ENCODE data around the gene RNU2-1. TPM values are rescaled to one million over a fixed set of nuclear protein-coding genes. Genes with fewer than 3 reads are reported as not detected.
A peak's percentile ranks its signal among the peaks of the same experiment; 100 is the strongest.
"Not testable (repeated sequence)": the region's sequence is repeated elsewhere in the genome, so short reads cannot be mapped to it uniquely, and the experiment has no call there.

Gene RNU2-1
- total RNA-seq, 5 donors from 2014 or later (not counting 1 experiment from before 2014, with no cell fraction given) = 2,693 to 4,491 (median 3,278) TPM

DNA sequence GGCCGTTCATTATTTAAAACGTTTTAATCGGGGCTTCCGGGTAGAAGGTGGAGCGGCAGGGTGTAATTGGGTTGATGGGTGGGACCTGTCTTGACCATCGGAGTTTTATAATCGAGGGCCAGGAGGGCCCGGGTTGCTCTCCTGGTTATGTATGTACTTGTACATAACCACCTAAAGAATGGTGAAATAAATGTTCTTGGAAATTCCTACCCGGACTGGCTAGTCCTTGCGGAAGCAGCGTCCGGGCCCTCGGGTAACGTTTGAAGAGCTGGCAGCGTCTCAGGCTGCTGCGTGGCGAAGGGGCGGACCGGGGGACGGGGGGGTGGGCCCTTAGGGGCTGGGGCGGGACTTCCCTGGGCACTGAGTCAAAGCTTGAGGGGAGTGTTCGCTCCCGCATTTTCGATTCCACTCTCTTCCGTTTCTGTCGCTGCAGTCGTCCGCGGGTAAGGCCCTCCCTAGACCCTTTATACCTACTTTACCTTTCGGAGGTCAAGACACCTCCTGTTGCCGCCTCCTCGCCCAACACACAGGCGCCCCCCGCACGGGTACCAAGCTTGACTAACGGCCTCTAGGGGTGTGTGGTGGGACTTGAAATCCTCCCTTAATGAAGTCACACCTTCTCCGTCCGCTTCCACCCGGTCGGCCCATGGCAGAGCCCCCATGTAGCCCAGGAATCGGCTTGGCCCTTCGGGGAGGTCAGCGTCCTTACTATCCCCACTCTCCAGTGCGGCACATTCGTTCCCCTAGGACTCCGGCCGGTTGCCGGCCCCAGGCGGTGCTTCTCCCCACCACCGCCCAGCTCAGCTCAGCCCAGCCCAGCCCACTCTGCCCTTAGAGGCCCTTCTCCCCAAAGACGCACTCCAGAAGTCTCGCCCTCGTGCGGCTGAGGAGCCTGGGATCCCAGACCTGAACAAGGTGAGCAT, 22.0 kb downstream of the RNU2-1 start, which contains the start of gene TMEM106A:
TSS of gene TMEM106A (plus strand) at position 396 of the 923 bp plus-strand sequence. CDS start 1,167 bp downstream, outside the sequence.
- peaks cover 29 to 37% (median 34%) of the 10 kb centered on the region in 3 donors for H3K4me1 Mint-ChIP-seq
- H3K9me3 Mint-ChIP-seq = no peaks in the 10 kb centered on the region
- Histone ChIP-seq H3K4me3 (ENCODE audit: control insufficient read depth in 1 of 2, extremely low read depth in 1 of 2, low read length in 1 of 2) (peak within 1 kb of the TSS; percentile 68 to 80), H3K27ac (ENCODE audit: low read length) (peak within 1 kb of the TSS; percentile 84), H3K4me1 (ENCODE audit: control insufficient read depth in 1 of 2, extremely low read depth in 1 of 2, insufficient read depth in 2 of 2, low read length in 2 of 2) (peaks cover 18 to 22% of the 10 kb centered on the region in 2 experiments), H3K27me3 (replicated peaks in 1 of 2; ENCODE audit: control insufficient read depth in 2 of 2, extremely low read depth in 1 of 2, insufficient read depth in 2 of 2, low read length in 1 of 2) (no peaks in the 10 kb centered on the region), H3K9me3 (no peaks in the 10 kb centered on the region), H3K36me3 (ENCODE audit: control insufficient read depth in 2 of 2, extremely low read depth in 1 of 2, insufficient read depth in 1 of 2, low read length in 1 of 2) (peaks cover 3 to 30% of the 10 kb centered on the region in 2 donors)
- peak; percentile 42 to 85 (median 65) for DNase-seq
- under 1% methylated on average over 28 of the region's 54 CpGs for WGBS (ENCODE audit: insufficient coverage)
- H3K4me3 Mint-ChIP-seq = peak within 1 kb of the TSS; percentile 97 to 99 (median 98)
- no peaks in the 10 kb centered on the region for H3K27me3 Mint-ChIP-seq
- H3K27ac Mint-ChIP-seq = peak within 1 kb of the TSS; percentile 89 to 97
- ChIA-PET POLR2A (interaction anchor here (0.6 to 2.7 kb wide), 7 partner anchors 40 to 214 kb away, joined by 4 to 12 read pairs (median 6); partner anchors contain the start of genes NBR1 (in 1 of the 2) and RPL27 (in 1 of the 2)), CTCF (interaction anchor here in 1 of 2 donors (0.6 to 2.0 kb wide), 8 partner anchors 13 to 272 kb away, joined by 3 to 10 read pairs (median 4); partner anchors contain the start of genes DHX8 and NBR1)
- peaks cover 25% of the 10 kb centered on the region for H3K36me3 Mint-ChIP-seq
- ATAC-seq (replicated peaks in 1 of 4) = peak; percentile 89 to 94 (median 92)

- Histone ChIP-seq H3K36me3 (ENCODE audit: control insufficient read depth in 2 of 2, extremely low read depth in 1 of 2, insufficient read depth in 1 of 2, low read length in 1 of 2) (peaks cover 3 to 25% of the 10 kb centered on the region in 2 donors), H3K27me3 (replicated peaks in 1 of 2; ENCODE audit: control insufficient read depth in 2 of 2, extremely low read depth in 1 of 2, insufficient read depth in 2 of 2, low read length in 1 of 2) (no peaks in the 10 kb centered on the region), H3K4me3 (ENCODE audit: control insufficient read depth in 1 of 2, extremely low read depth in 1 of 2, low read length in 1 of 2) (peak overlapping the region; percentile 68 to 80), H3K4me1 (ENCODE audit: control insufficient read depth in 1 of 2, extremely low read depth in 1 of 2, insufficient read depth in 2 of 2, low read length in 2 of 2) (peaks cover 18 to 22% of the 10 kb centered on the region in 2 experiments), H3K27ac (ENCODE audit: low read length) (peak overlapping the region; percentile 84), H3K9me3 (no peaks in the 10 kb centered on the region)
- CTCF ChIA-PET = interaction anchor here in 1 of 2 donors (1.0 to 2.0 kb wide), 5 partner anchors 13 to 273 kb away, joined by 3 to 10 read pairs (median 5); partner anchors contain the start of genes DHX8 and NBR1
- ATAC-seq (replicated peaks in 1 of 4) (no peak), DNase-seq (peak in 1 of 35 experiments; percentile 18)
- Mint-ChIP-seq H3K4me3 (peak overlapping the region; percentile 97 to 99 (median 98)), H3K9me3 (no peaks in the 10 kb centered on the region), H3K4me1 (peaks cover 29 to 37% (median 33%) of the 10 kb centered on the region in 3 donors), H3K36me3 (peaks cover 19% of the 10 kb centered on the region), H3K27me3 (no peaks in the 10 kb centered on the region), H3K27ac (peak overlapping the region; percentile 89 to 97)
- WGBS (ENCODE audit: insufficient coverage) = no CpG with 5 or more reads among the region's 2 CpGs
- POLR2A ChIA-PET = interaction anchor here in 1 of 2 donors (0.6 to 2.7 kb wide), 5 partner anchors 39 to 158 kb away, joined by 3 to 12 read pairs (median 3); partner anchors contain the start of gene NBR1
Measured at GRCh38 chr17:43211123-43211479, 22.7 kb downstream of the RNU2-1 start.

GRCh38 chr17:43210576-43210975, 23.2 kb downstream of the RNU2-1 start:
- no CpG with 5 or more reads among the region's 3 CpGs for WGBS (ENCODE audit: insufficient coverage)
- peaks cover 3 to 21% of the 10 kb centered on the region in 2 donors for H3K36me3 ChIP-seq (ENCODE audit: control insufficient read depth in 2 of 2, extremely low read depth in 1 of 2, insufficient read depth in 1 of 2, low read length in 1 of 2)
- Mint-ChIP-seq H3K9me3 (no peaks in the 10 kb centered on the region), H3K27ac (peak overlapping the region; percentile 89 to 97), H3K4me3 (peak overlapping the region; percentile 97 to 99 (median 98)), H3K4me1 (peaks cover 29 to 37% (median 30%) of the 10 kb centered on the region in 3 donors), H3K27me3 (no peaks in the 10 kb centered on the region), H3K36me3 (peaks cover 16% of the 10 kb centered on the region)
- H3K27me3 ChIP-seq (replicated peaks in 1 of 2; ENCODE audit: control insufficient read depth in 2 of 2, extremely low read depth in 1 of 2, insufficient read depth in 2 of 2, low read length in 1 of 2) = no peaks in the 10 kb centered on the region
- H3K4me1 ChIP-seq (ENCODE audit: control insufficient read depth in 1 of 2, extremely low read depth in 1 of 2, insufficient read depth in 2 of 2, low read length in 2 of 2) = peaks cover 18 to 22% of the 10 kb centered on the region in 2 experiments
- H3K4me3 ChIP-seq (ENCODE audit: control insufficient read depth in 1 of 2, extremely low read depth in 1 of 2, low read length in 1 of 2) = no peak overlapping the region
- POLR2A ChIA-PET = interaction anchor here in 1 of 2 donors (0.6 to 2.7 kb wide), 4 partner anchors 105 to 158 kb away, joined by 3 to 12 read pairs (median 3); no protein-coding TSS in a partner anchor
- DNase-seq (no peak), ATAC-seq (replicated peaks in 1 of 4) (no peak)
- CTCF ChIA-PET = interaction anchor here in 1 of 2 donors (1.8 kb wide), 1 partner anchor 273 kb away, joined by 5 read pairs; the partner anchor contains the start of gene DHX8
- no peaks in the 10 kb centered on the region for H3K9me3 ChIP-seq
- peak overlapping the region; percentile 84 for H3K27ac ChIP-seq (ENCODE audit: low read length)

DNA sequence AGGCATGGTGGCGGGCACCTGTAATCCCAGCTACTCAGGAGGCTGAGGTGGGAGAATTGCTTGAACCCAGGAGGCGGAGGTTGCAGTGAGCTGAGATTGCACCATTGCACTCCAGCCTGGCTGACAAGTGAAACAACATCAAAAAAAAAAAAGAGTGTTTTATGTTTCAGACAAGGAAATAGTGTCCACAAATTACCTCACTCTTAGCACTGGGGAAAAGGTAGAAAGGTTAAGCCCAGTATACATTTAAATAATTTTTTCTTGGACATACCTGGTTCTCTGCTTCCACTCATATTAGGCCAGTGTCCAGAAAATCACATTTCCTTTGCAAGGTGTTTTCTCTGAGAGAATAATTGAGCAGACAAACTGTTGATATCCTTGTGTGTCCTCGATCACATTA, 30.8 kb downstream of the RNU2-1 start:
- H3K4me1 ChIP-seq (ENCODE audit: control insufficient read depth in 1 of 2, extremely low read depth in 1 of 2, insufficient read depth in 2 of 2, low read length in 2 of 2); H3K9me3 Mint-ChIP-seq; POLR2A ChIA-PET; H3K9me3 ChIP-seq; H3K4me3 ChIP-seq (ENCODE audit: control insufficient read depth in 1 of 2, extremely low read depth in 1 of 2, low read length in 1 of 2); H3K27ac ChIP-seq (ENCODE audit: low read length); DNase-seq; CTCF ChIA-PET; H3K27ac Mint-ChIP-seq; H3K4me1 Mint-ChIP-seq; ATAC-seq (replicated peaks in 1 of 4); H3K27me3 ChIP-seq (replicated peaks in 1 of 2; ENCODE audit: control insufficient read depth in 2 of 2, extremely low read depth in 1 of 2, insufficient read depth in 2 of 2, low read length in 1 of 2); H3K27me3 Mint-ChIP-seq; H3K4me3 Mint-ChIP-seq: not testable (repeated sequence)
- 100% methylated on average over 1 of the region's 3 CpGs for WGBS (ENCODE audit: insufficient coverage)
- H3K36me3 Mint-ChIP-seq = peaks cover 47% of the 10 kb centered on the region
- H3K36me3 ChIP-seq (ENCODE audit: control insufficient read depth in 2 of 2, extremely low read depth in 1 of 2, insufficient read depth in 1 of 2, low read length in 1 of 2) = peaks cover 21 to 73% of the 10 kb centered on the region in 2 donors

- CTCF ChIA-PET = interaction anchor here in 1 of 2 donors (0.5 to 1.4 kb wide), 2 partner anchors 14 to 31 kb away, joined by 3 read pairs; no protein-coding TSS in a partner anchor
- no peaks in the 10 kb centered on the region for H3K27me3 Mint-ChIP-seq
- Histone ChIP-seq H3K27me3 (replicated peaks in 1 of 2; ENCODE audit: control insufficient read depth in 2 of 2, extremely low read depth in 1 of 2, insufficient read depth in 2 of 2, low read length in 1 of 2) (no peaks in the 10 kb centered on the region), H3K27ac (ENCODE audit: low read length) (no peak overlapping the region), H3K4me1 (ENCODE audit: control insufficient read depth in 1 of 2, extremely low read depth in 1 of 2, insufficient read depth in 2 of 2, low read length in 2 of 2) (no peaks in the 10 kb centered on the region), H3K36me3 (ENCODE audit: control insufficient read depth in 2 of 2, extremely low read depth in 1 of 2, insufficient read depth in 1 of 2, low read length in 1 of 2) (peaks cover 21 to 80% of the 10 kb centered on the region in 2 donors), H3K9me3 (no peaks in the 10 kb centered on the region), H3K4me3 (ENCODE audit: control insufficient read depth in 1 of 2, extremely low read depth in 1 of 2, low read length in 1 of 2) (no peak overlapping the region)
- POLR2A ChIA-PET = interaction anchor here in 1 of 2 donors (0.5 kb wide), 1 partner anchor 22 kb away, joined by 3 read pairs; no protein-coding TSS in a partner anchor
- 77% methylated on average over 4 of the region's 4 CpGs for WGBS (ENCODE audit: insufficient coverage)
- peaks cover 54% of the 10 kb centered on the region for H3K36me3 Mint-ChIP-seq
- H3K4me3 Mint-ChIP-seq = no peak overlapping the region
- ATAC-seq (replicated peaks in 1 of 4) = no peak
- no peak overlapping the region for H3K27ac Mint-ChIP-seq
- peaks cover 0 to 2% (median 0%) of the 10 kb centered on the region in 3 donors for H3K4me1 Mint-ChIP-seq
- no peak for DNase-seq
- no peaks in the 10 kb centered on the region for H3K9me3 Mint-ChIP-seq
Measured at GRCh38 chr17:43200127-43200526, 33.6 kb downstream of the RNU2-1 start.

GRCh38 chr17:43199633-43200032, 34.1 kb downstream of the RNU2-1 start:
- Histone ChIP-seq H3K27me3 (replicated peaks in 1 of 2; ENCODE audit: control insufficient read depth in 2 of 2, extremely low read depth in 1 of 2, insufficient read depth in 2 of 2, low read length in 1 of 2) (no peaks in the 10 kb centered on the region), H3K27ac (ENCODE audit: low read length) (no peak overlapping the region), H3K9me3 (no peaks in the 10 kb centered on the region), H3K36me3 (ENCODE audit: control insufficient read depth in 2 of 2, extremely low read depth in 1 of 2, insufficient read depth in 1 of 2, low read length in 1 of 2) (peaks cover 22 to 81% of the 10 kb centered on the region in 2 donors), H3K4me1 (ENCODE audit: control insufficient read depth in 1 of 2, extremely low read depth in 1 of 2, insufficient read depth in 2 of 2, low read length in 2 of 2) (no peaks in the 10 kb centered on the region), H3K4me3 (ENCODE audit: control insufficient read depth in 1 of 2, extremely low read depth in 1 of 2, low read length in 1 of 2) (no peak overlapping the region)
- H3K9me3 Mint-ChIP-seq = no peaks in the 10 kb centered on the region
- ChIA-PET CTCF (interaction anchor here in 1 of 2 donors (0.5 to 1.4 kb wide), 2 partner anchors 14 to 30 kb away, joined by 3 read pairs; no protein-coding TSS in a partner anchor), POLR2A (interaction anchor here in 1 of 2 donors (0.5 kb wide), 1 partner anchor 23 kb away, joined by 3 read pairs; no protein-coding TSS in a partner anchor)
- no peak overlapping the region for H3K4me3 Mint-ChIP-seq
- peaks cover 0 to 2% (median 0%) of the 10 kb centered on the region in 3 donors for H3K4me1 Mint-ChIP-seq
- no CpG with 5 or more reads among the region's 2 CpGs for WGBS (ENCODE audit: insufficient coverage)
- no peak for ATAC-seq (replicated peaks in 1 of 4)
- no peak overlapping the region for H3K27ac Mint-ChIP-seq
- DNase-seq = no peak
- peaks cover 59% of the 10 kb centered on the region for H3K36me3 Mint-ChIP-seq
- H3K27me3 Mint-ChIP-seq = no peaks in the 10 kb centered on the region
